ENCODE measurements around the gene RTN4IP1.

DNA sequence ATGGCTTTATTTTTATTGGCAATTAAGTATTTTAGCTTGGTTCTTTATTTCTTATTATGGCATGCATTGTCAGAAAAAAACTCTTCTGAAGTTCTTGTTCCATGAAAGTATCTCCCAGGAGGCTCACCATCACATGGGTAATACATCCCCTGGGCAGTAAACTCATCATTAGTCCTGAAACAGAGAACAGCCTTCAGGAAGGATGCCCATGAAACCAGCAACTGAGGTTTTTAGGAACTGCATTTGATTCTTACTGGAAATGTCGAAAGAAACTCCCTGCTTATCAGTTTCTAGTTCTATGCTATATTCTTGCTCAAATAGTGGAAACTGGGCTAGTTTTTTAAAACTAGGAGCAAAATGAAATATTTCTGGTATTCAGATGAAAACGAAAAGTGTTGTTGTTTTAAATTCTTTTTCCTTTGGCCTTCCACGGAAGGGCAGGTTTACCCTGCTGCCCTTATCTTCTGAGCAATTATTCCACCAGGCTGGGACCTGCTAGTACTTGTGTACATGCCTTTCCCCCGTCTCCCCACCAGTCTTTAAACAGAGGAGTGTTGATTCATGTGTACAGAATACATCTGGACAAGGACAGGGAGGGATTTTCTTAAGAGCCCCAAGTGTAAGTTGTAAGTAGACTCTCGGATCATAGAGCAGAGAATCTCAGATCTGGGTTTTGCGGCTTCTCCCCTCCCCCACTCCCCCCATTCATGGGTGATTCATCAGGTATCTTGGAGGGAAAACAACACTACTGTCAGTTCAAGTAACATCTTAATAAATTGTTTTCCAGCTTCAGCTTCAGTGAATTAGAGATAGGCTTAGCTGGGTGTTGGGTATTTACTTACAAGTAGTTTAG lies 81.5 kb downstream of the RTN4IP1 start:
- TF ChIP-seq TAF1 (IDR thresholded peaks at IDR 0.05; ENCODE audit: low read depth, low read length) (no peak), POLR2A (IDR thresholded peaks at IDR 0.05; ENCODE audit: low read depth, low read length) (no peak), POLR2AphosphoS5 (IDR thresholded peaks at IDR 0.05; ENCODE audit: low read depth, low read length) (no peak), POU2F2 (IDR thresholded peaks at IDR 0.05; ENCODE audit: low read depth, low read length) (no peak)

Measured in GM12891 (cell line).